Measurements from ENCODE around the gene BTBD16.

The BTBD16 gene

DNA sequence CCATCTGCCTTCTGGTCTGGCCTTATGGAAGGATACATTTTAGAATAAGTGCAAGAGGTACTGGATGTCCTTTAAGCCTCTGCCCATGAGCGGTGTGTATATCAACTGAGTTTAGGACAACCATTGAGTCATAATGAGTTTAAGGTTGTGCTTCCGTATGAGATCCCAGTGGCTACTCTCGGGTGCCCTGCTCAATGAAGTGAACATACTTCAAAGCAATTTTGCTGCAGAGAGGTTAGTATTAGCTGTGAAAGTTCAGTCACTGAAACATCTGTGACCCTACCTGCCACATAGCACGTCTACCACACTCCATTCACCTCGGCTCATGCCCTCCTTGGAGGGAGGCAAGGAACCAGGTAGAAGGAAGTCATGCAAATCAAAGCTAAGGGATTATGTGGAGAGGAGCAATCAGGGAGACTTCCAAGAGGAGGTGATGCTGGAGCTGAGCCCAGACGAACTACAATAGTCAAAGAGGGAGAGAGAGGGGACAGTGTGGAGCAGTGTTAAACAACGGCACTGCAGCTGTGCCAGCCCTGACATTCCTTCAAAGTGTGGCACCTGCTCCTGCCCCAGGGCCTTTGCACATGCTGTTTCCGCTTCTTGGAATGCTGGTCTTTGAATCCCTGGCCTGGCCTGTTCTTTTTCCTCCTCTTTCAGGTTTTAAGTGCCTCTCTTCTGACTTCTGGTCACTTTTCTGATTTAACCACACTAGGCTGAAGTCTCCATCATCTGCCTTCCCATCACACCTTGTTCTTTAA lies 25.4 kb downstream of the BTBD16 start:
- DNase-seq: no peak

DNA sequence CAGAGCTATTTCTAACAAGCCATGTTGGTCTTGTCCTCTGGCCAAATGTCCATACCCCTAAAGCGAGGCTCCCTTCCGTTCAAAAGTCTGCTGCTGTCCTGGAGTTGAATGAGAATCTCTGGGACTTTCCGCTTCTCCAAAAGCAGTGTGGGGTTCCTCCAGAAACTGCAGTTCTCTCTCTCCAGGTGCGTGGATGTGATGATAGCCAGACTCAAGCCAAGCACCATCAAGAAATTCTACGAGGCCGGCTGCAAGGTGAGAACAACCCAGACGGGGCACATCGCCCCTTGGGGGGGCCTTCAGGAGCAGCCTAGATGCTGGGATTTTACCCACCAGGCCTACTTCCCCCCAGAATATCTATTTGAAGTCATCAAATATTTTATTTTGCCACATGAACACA lies 26.5 kb downstream of the BTBD16 start:
- DNase-seq: no peak

DNA sequence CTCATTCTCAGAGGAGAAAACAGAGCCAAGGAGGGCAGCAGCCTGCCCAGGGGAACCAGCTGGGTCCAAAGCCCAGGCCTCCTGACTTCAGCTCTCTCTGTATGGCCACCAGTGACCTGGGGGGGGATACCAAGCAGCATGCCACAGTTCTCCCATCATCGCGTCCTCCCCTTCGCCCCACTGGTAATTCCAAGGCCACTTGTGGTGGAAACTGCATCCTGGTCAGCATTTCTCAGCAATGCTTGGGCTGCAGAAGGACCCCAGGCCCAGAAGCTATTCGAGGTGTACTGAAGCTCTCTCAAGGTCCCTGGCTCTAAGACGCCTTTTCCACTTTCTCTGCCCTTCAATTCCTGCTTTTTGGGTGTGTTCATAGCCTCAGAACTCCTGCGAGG lies 27.1 kb downstream of the BTBD16 start:
- DNase-seq: no peak

DNA sequence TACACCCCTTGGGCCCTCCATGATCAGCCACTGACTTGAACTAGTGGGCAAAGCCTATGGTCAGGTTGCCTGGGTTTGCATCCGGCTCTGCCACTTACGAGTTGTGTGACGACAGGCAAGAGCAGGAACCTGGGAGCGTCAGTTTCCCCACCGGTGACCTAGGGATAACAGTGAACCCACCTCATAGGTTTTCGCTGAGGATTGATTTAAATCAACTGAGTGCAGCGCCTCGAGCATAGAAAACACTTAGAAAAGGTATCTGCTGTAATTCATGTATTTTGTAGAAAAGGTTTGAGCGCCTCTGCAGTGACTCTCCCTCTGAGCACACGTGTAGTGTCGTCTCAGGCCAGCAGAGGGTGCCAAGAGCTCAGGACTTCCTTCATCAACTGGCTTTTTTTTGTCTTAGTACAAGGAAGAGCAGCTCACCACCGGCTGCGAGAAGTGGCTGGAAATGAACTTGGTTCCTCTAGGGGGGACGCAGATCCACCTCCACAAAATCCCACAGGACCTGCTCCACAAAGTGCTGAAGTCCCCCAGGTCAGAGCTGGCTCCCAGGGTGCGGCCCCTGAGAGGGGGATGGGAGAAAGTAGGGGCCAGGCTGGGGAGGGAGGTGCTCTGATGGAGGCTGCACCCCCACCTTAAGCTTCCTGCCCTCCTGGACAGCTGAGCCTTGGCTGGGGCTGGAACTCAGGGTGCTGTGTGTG lies 27.7 kb downstream of the BTBD16 start:
- DNase-seq: peak; percentile 43

DNA sequence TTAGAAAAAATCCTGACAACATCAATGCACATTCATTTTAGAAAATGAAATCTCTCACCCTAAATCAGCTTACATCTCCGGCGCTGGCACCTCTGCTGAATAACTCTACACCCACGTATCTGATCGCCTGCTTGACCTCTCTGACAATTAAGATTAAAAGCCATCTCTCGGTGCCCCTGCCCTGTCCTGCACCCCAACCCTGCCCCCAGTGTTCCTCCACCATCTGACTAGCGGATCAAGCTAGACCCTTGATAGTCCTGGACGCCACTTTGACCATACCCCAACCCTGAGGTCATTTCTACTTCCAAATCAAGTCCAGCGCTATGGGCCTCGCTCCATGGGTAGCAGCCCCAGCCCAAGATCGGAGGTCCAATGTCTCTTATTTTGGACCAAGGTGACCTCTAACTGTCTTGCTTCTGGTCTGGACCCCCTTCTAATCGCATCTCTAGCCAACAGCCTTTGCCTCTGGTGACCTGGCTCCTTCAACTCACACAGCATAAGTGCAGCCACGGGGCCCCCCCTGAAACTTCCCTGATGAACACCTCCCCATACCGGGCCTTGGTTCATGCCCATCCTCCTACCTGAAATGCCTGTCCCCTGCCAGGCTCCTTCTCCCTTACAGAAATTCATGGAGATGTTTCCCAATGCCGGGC lies 28.5 kb downstream of the BTBD16 start:
- no peak for DNase-seq

DNA sequence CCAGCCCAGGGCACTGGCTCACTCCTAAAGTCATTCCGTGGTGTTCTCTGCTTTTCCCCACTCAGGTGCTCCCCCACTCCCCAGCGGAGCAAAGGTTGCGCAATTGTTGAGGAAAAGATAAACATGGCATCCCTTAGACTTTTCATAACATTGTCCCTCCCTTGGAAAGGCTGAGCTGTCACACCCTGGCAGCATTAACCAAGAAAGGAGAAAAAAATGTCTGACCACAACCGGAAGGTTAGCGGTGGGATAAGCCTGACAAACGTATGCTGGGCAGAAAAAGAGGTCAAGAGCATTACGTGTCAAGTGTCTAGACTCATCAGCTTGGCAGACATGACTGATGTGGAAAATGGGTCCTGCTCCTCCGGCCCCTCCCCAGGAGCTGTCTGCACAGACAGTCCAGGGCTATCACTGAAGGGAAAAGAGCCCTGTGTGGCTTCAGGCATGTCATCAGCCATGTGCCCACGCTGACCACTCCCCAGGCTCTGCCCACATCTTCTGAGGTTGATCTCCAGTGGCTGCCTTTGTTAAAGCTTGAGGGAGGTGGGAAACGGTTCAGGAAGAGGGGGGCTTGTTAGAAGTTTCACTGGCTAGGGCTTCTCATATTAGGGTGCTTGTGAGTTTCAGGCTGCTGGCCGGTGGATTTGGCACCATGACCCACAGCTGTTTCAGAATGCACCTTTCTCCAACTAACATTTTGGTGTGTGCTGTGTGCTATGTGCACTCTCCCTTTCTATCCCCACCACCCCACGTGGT lies 30.1 kb downstream of the BTBD16 start:
- DNase-seq: no peak

DNA sequence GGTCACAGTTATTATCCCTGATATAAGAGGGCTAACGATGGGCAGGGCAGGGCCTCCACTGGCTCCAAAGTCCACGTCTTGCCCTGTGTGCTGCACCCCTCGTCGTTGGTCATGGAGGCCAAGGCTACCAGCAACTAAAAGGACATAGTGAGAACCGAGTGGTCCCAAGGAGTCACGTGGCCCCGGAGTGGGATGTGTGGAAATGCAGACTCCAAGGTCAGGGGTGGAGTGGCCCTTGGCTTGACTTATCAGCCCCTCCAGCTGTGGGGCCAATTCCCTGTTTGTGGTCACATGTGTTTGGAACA lies 30.7 kb downstream of the BTBD16 start:
- DNase-seq: no peak

DNA sequence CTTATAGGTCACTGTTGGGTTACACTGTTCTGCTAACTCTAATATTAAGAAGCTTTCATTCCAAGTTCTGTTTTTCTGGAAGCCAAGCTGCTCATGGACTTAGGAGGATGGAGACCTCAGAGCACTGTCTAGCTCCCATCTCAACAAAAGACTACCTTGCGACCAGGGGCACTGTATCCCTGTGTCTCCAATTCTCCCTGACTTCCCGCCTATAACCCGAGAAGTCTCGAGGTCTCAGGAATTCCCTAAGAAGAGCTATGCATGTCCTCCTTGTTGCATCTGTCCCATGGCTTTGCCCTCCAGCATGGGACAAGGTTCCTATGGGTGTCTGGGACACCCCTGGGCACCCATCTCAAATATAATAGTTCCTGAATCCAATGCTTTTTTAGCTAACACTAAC lies 31.2 kb downstream of the BTBD16 start:
- no peak for DNase-seq

DNA sequence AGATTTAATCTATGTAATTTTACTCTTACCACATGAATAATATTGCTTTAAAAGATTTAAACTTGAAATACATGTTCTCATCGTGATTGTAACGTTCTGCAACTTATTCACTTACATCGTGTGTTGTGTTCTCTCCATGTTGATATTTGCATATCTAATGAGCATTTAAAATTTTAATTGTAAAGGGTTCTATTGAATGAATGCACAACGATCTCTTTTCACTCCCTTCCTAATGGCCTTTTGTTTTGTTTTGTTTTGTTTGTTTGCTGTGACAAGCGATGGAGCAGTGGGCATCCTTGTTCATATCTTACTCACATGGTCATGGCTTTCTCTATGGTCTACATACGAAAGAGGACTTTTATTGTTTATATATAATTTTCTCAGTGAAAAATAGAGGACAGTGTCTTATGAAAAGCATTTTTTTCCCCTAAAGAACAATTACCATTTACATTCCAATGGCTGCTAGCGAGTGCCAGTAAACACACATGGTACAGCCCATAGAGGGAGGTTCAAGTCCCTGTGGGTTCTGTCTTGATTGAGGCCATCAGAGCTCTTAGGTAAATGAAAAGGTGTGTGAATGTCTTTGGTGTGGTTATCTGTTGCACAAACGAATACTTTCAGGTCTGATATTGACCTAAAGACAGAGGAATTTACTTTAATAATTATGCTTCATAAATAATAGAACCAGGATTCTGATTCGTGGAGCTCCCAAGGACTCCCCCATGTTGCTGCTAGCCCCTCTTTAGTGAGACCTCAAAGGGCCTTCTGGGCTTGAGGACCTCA lies 32.4 kb downstream of the BTBD16 start:
- DNase-seq: no peak

DNA sequence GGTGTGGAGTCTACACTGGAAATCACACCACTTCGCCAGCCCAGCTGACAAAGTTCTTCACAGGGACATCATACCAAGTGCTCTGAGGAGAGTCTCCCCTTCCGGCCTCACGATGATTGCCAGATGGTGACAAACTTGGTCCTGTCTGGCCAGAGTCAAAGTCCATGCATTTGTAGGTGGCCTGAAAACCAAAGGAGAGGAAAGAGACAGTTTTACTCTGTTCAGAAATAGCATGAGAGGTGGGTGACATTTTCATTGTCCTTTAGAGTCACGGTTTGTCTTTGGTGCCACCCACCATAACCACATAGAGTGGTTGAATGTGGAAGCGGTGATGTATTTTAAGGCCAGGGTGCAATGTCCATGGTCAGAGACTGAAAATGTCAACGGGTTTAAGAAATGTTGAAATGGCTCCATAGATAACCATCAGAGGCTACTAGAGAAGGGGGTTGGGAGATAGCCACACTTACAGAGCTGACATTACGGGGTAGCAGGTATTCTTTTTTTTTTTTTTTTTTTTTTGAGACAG lies 33.0 kb downstream of the BTBD16 start:
- no peak for DNase-seq

DNA sequence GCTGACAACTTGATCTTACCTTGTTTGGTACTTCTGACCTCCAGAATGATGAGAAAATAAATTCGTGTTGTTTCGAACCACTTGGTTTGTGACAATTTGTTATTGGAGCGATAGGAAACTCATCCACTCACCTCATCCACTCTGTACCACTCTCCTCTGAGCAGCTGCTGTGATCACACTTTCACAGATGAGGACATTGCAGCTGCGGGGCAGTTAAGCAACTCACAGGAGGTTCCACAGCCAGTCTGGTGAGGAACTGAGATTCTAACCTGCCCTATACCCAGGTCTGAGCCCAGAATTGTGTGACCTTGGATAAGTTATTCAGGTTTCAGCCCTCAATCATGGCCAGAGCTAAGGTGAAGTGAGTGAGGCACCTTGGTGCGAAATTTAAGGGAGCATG lies 35.2 kb downstream of the BTBD16 start:
- DNase-seq: no peak

DNA sequence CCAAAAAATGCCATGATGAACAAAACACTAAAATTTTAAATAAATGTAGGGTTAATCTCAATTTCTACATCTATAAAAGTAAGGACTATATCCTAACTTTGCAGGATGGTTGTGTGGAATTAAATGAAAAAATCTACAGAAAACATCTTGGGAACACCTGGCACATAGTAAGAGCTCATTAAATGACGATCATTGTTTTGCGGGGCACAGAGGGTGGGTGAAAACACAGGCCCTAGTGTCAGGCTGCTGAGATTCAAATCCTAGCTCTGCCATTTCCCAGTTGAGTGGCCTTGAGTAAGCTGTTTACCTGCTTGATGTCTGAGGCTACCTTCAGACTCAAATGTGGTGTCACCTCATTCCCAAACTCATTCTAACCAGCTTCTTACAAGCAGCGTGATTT lies 35.6 kb downstream of the BTBD16 start:
- DNase-seq: no peak

DNA sequence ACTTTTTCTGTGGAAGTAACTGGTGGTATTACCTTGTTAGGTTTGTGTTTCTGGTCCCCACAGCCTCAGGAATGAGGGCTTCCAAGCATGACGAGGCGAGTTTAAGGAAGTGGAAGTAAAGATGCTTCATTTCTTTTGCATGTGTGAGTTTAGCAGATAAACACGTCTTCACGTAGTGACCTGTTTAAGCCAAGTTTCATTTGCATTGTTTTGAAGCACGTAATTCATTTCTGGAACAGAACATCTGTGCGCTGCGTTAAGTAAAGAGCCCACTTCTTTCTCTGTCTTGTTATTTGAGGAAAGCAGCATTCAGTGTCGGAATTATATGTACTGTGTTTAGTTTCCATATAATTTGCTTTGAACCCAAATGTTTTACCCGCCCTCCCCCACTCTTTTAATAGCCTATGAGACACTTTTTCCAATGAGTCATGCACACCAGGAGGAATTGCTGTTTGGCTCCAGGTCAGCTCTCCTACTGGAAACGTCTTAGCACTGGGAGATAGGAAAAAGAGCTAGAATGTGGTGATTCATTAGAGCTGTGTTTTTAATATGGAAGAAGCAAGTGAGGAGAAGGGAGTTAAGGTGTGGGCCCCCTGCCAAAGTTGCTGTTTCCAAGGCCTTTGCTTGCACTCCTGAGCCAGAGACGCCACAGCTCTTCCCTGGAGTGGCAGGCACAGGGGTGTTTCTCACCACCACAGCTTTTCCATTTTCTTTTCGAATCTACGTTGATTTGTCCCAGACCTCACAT lies 36.7 kb downstream of the BTBD16 start:
- no peak for DNase-seq

DNA sequence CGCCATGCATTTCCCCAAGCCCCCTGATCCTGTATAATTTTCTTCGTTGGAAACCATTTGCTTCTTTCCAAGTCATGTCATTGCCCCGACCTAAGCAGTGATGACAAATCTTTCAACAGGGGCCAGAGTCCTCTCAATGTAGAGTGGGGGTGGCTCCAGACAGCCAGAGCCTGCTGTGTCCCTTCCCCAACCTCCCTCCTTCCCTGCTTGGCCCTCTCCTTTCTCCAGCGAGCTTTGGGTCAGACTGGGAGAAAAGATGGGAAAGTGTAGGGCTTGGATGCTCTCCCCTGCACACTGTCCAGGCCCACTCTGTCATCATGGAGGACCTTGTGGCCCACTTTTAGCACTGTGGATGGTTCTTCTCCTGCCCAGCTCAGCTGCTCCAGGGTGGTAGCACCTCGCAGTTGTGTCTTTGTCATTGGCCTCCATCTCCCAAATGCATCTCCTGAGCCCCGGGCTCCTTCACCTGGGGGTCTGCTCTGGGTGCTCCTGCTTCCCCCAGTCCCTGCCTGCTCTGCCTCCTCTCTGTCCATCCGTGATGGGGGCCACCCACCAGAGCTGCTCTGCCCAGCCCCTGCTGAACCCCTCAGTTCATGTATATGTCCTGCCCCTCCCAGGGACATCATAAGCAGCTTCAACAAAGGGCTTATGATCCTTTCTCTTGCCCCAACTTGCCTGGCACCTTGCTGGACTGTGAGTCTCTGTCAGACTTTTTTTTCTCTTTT lies 37.5 kb downstream of the BTBD16 start:
- no peak for DNase-seq

DNA sequence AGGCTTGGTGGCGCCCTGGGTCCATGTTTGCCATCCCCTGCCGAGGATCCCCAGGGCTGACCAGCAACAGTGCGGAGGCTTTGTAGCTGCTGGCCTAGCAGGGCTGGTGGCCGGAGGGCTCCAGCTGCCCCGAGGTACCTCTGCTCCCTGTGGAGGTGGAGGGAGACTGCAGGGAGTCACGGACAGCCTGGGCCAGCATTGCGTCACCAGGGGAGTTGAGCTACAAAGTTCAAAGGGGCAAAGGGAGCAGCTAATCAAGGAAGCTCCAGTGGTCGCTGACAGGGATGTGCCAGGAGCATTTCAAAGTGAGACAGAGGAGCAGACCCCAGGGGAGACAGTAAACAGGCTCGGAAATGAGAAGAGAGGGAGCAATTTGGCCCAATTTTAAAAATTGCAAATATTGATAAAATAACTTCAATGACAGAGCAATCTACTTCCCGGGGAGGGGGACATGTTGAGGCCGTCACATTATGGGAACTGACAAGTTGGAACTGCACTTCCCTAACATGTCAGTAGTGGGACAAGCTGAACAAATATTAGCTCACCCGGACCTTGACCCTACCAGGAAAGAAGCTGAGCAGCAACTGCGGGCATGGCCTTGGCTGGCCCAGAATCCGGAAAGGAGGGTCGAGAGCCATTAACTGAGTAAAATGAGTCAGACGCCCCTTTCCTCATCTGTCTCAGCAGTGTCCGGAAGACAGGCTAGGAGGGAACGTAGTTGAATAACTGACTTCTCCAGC lies 39.4 kb downstream of the BTBD16 start:
- no peak for DNase-seq

DNA sequence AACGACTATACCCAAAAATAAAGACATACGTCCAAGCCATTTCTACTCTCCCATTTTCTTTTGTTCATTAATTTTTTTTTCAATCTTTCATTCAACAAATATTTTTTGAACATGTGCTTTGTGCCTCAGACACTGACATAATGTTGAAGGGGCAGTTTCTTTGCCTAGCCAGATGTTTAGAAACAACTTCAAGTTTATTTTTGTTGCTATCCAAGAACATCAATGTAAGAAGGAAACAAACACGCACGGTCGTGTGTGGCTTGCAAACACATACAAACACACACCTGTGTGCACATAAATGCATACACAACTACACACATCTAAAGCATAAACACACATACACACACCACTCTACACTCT lies 39.9 kb downstream of the BTBD16 start:
- no peak for DNase-seq

DNA sequence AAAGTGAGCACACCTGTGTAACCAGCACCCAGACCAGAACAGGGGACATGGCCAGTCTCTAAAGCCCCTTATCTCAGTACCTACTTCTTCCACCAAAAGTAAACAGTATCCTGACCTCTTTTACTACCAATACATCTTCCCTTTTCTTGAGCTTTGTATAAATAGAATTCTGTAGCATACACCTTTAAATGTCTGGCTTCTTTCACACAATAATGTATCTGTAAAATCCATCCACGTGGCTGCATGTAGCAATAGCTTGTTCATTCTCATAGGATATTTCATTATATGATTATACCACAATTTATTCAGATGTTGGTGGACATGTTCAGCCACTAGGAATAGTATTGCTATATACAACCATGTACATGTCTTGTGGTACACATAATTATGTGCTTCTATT lies 40.6 kb downstream of the BTBD16 start:
- no peak for DNase-seq

DNA sequence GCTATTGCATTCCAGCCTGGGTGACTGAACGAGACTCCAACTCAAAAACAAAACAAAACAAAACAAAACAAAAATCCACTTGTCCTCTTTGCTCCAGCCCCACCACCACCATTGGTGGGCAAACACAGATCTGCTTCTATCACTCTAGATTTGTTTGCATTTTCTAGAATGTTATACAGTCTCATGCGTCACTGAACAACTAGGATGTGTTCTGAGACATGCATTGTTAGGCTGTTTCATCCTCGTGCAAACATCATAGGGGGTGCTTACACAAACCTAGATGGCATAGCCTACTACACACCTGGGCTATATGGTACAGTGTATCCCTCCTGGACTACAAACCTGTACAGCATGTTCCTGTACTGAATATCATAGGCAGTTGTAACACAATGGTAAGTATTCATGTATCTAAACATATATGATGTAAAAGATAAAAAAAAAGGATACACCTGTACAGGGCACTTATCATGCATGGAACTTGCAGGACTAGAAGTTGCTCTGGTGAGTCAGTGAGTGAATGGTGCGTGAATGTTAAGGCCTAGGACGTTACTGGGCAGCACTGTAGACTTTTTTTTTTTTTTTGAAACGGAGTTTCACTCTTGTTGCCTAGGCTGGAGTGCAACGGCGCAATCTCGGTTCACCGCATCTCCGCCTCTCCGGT lies 45.3 kb downstream of the BTBD16 start:
- DNase-seq: no peak

DNA sequence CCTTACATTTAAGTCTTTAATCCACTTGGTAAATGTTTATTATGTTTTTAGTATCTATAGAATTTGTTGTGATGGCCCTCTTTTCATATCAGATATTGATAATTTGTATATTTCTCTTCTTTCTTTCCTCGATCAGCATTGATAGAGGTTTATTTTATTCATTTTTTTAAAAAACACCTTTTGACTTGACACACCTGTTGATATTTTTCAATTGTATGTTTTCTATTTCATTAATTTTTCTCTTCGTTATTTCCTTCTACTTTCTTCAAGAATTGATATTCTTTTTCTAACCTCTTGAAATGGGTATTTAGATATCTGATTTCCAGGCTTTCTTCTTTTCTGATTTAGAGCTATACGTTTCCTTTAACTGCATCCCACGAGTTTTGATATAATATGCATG lies 50.9 kb downstream of the BTBD16 start:
- no peak for DNase-seq

DNA sequence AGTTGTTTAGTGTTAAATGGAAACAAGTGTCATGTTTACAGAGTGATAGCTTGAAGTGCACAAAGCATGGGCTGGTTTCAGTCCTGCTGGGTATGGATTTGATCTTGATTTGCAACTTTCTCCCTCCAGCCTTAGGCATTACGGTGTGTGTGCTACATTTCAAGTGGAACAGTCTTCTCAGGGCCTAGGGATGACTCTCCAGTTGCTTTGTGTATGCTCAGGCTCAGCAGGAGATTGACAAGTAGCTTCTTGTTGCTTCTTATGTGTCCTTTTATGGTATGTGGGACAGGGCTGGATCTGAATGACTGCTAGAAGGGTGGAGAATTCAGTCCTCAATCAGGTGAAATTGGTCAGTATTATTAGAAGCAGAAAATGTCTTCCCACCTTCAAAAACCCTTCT lies 52.1 kb downstream of the BTBD16 start:
- no peak for DNase-seq

All from effector CD4-positive, alpha-beta T cell (primary cell).